GM19239 (cell line): Measurements from ENCODE around the gene PCNX1.
"Not testable (repeated sequence)": the region's sequence is repeated elsewhere in the genome, so short reads cannot be mapped to it uniquely, and the experiment has no call there.

Source experiments
- DNase-seq: peaks from one replicate; pipeline ENCODE4 v3.0.0; 2011; ENCODE audit warnings: low spot score; ENCODE audit not compliant: insufficient read length
- FAIRE-seq: peaks from 2 replicates; lab custom pipeline; 2011; peaks lifted over from hg19 to GRCh38; lab: Jason Lieb, UNC

The PCNX1 gene

DNA sequence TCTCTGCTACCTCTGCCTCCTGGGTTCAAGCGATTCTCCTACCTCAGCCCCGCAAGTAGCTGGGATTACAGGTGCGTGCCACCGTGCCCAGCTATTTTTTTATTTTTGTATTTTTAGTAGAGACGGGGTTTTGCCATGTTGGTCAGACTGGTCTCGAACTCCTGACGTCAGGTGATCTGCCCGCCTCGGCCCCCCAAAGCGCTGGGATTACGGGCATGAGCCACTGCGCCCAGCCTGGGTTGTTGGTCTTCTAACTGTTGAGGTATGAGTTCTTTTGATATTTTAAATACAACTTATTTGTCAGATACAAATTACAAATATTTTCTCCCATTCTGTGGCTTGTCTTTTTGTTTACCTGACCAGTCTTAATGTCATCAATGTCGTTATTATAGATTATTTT is 95.9 kb downstream of the PCNX1 start:
- FAIRE-seq (no peak), DNase-seq (no peak)

DNA sequence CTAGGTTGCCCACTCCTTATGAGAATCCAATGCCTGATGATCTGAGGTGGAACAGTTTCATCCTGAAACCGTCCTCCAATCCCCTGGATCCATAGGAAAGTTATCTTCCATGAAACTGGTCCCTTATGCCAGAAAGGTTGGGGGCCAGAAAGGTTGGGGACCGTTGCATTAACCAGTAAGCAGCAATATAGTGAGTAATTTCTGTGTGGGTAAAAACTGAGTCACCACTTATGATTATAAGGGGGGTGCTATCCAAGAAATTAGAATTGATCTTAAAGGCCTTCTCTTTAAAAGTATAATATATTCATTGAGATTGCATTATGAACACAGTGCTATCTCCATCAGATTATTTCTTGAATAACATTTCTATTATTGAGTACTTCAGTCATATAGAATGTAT is 97.2 kb downstream of the PCNX1 start:
- no peak for DNase-seq

DNA sequence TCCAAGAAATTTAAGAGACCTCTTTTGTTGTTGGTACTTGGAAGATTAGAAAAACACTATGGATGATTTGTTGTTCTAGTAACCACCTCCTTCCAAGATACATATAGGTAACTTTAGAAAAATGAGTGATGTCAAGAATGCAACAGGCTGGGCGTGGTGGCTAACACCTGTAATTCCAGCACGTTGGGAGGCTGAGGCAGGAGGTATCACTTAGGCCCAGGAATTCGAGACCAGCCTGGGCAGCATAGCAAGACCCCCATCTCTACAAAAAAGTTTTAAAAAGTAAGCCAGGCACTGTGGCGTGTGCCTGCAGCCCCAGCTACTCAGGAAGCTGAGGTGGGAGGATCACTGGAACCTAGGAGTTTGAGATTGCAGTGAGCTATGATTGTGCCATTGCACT is 97.8 kb downstream of the PCNX1 start:
- FAIRE-seq: no peak
- no peak for DNase-seq

More for the DNA sequence above, 97.2 kb downstream of the PCNX1 start:
- FAIRE-seq: no peak

DNA sequence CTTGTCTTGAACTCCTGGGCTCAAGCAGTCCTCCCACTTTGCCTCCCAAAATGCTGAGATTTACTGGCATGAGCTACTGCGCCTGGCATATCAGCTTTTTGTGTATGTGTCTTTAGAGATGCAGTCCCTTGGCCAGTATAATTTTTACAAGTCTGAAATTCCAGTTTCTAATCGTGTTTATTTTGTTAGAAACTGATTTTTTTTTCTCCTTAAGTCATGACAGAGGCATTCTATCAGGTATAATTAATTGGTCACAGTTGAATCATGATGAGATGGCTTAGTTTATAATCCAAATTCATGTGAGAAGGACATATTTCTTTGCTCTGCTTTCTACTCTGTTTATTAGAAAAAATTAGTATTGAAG is 98.9 kb downstream of the PCNX1 start:
- DNase-seq (no peak), FAIRE-seq (no peak)

DNA sequence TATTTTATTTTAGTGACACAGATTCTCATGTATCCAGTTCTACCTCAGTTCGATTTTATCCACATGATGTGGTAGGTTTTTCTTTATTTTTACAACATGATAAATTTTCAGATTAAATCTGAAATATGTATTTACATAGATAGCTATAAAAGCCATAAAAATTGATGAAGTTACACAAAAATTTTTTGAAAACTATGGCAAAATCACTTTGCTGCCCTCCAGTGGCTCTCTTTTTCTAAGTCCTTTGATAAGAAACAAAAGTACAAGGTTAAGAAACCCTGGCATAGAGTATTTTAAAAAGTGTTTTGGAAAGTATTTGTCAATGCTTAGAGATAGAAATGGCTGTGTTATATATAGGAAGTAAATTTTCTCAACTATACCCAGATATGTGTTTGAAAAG is 104.2 kb downstream of the PCNX1 start:
- FAIRE-seq: peak; percentile 45

DNA sequence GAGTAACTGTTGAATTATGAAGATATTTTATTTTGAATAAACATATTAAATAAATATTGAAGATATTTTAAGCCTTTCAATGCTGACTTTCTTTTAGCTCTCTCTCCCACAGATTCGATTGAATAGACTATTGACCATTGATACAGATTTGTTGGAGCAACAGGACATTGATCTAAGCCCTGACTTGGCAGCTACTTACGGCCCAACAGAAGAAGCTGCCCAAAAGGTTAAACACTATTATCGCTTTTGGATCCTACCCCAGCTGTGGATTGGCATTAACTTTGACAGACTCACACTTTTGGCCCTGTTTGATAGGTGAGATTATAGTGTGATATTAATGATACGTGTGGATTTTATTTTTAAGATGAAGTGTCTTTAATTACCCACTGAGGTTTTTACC is 105.6 kb downstream of the PCNX1 start:
- FAIRE-seq (no peak), DNase-seq (no peak)

More for the DNA sequence above, 104.2 kb downstream of the PCNX1 start:
- DNase-seq: no peak

DNA sequence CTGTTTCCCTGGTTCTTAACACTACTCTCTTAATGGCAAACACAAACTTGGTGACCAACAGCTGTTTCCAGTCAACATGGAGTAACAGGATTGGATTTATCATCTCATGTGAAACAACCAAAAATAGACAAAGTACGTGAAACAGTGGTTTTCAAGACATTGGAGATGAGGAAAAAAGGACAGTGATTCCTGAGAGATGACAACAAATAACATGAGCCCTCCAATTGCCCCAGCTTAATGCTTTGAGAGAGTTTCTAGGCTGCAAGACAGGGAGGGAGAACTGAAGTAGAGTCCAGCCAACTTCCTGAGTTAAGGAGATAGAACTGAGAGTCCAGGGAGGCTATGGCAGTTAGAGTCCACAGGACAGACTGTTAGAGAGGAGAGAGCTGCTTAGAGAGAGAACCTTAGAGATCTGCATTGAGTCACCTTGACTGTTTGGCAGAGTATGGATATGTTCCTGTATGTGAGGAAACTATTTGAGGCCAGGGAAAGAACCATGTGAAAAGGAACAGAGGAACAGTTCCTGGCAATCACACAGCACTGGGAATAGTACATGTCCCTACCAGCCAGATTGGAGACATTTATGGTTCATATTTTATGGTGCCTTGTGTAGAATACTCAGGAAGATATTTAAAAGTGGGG is 106.4 kb downstream of the PCNX1 start:
- DNase-seq (no peak), FAIRE-seq (peak; percentile 45)

DNA sequence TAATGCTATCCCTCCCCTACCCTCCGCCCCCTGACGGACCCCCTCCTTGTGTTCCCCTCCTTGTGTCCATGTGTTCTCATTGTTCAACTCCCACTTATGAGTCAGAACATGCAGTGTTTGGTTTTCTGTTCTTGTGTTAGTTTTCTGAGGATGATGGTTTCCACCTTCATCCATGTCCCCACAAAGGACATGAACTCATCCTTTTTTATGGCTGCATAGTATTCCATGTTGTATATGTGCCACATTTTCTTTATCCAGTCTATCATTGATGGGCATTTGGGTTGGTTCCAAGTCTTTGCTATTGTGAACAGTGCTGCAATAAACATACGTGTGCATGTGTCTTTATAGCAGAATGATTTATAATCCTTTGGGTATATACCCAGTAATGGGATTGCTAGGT is 112.7 kb downstream of the PCNX1 start:
- not testable (repeated sequence) for DNase-seq, FAIRE-seq

DNA sequence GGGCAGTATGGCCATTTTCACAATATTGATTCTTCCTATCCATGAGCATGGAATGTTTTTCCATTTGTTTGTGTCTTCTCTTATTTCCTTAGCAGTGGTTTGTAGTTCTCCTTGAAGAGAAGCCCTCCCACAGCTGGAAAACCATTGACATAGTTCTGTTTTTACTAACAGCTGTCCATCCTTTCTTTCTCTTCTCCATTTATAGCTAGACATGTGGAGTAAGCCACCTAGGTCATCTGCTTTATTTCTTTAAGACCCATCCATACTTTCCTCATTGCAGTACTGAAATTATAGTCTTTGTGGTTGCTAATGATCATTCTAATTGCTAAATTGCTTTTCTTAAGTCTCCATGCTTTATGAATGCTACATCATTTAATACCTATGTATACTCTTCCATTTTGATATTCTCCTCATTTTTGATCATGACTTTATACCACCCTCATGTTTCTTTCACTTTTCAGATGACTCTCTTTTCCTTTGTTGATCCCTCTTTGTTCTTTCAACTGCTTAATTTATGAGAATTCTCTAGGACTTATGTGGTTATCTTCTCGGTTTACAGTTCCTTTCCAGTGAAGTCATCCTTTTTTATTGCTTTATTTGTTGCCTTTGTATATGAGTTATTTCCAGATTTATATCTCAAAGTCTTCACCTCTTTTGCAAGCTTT is 114.2 kb downstream of the PCNX1 start:
- FAIRE-seq: peak; percentile 39

DNA sequence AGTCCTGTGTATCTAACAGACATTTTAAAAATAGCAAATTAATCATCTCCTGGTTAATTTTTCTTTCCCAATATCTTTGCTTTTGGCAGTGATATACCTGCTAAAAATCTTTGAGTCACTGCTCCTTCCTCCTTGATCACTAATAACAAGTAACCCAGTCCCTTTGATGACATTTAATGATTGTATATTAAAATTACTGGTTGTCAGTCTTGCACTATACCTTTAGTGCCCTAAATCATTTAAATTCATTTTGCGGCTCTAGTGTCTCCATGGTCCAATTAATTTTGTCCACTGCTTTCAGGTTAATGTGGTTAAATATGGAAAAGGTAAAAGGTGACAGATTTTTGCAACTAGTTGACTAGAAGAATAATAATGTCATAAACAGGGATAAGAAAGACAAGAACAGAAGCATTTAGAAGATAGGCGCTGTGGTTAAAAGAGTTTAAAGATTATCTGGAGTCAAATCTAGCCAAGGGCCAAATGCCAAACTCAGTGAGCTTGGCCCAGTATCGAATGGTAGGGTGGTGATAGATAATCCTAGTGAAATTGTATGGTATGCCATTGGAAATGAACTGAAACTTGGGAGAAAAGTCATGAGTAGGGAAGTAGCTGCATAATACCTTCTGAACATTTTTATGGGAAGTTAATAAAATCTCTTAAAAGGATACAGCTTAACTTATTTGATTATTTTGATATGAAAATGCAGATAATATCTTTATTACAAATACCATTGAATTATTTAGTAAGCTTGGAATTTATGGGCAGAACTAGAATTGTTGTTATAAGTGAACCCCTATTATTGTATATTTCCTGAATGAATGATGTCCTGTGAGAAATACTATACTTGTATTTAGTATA is 115.0 kb downstream of the PCNX1 start:
- FAIRE-seq: peak; percentile 53

More for the DNA sequence above, 114.2 kb downstream of the PCNX1 start:
- no peak for DNase-seq

DNA sequence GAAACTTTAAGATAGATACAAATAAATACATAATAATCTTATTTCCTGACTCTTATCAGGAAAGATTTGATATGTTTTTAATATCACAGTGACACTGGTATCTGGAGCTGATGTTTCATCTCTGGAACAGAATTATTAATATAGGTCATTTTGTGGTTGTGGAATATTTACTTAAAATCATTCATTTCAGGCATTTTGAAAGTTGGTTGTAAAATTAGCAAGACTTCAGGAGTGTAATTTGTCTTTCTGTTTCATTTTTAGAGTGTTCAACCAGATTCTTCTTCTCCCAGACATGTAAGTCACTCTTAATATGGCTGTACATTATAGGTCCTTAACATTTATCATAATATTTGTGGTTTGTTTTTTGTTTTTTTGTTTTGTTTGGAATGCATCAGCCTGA is 115.7 kb downstream of the PCNX1 start:
- DNase-seq: no peak
- FAIRE-seq: peak; percentile 45

More for the DNA sequence above, 115.0 kb downstream of the PCNX1 start:
- no peak for DNase-seq

DNA sequence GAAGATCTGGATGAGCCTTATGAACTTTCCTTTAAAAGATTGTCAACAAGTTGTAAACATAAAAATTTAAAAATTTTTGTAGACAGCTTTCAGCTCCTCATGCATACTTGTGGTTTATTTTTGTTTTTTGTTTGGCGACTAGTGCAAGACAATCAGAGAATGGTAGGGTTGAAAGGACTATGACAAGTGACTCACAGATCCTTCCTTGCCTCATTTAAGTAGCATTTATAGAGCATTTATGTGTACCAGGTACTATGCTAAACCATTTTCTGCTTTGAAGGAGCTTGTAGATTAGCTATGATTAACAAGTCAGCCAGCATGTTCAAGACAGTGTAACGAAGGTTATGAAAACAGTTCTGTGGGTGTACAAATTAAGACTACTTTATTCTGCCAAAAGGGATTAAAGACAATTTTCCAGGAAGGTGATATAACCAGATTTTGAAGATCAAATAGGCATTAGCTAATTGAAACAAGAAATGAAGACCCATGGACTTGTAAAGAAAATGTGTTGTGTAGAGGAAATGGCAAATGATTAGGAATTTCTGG is 122.0 kb downstream of the PCNX1 start:
- no peak for DNase-seq
- FAIRE-seq: peak; percentile 66

DNA sequence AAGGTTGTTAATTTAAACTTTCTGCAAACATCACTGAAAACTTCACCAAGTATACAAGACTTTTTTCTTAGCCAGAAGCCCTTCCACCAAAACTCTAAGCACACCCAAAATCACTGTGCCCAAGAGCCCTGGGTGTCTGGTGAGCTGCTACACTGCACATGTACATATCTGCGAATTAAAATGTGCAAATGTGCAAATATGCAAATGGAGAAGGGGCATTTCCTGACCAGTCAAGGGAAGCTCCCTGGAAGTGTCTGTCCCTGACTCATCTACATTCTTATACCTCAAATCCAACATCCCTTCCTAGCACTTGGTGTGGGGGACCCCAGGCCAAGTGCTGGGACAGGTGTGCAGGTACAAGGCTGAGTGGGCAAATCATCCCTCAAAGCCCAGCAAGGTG is 123.7 kb downstream of the PCNX1 start:
- no peak for DNase-seq
- no peak for FAIRE-seq

DNA sequence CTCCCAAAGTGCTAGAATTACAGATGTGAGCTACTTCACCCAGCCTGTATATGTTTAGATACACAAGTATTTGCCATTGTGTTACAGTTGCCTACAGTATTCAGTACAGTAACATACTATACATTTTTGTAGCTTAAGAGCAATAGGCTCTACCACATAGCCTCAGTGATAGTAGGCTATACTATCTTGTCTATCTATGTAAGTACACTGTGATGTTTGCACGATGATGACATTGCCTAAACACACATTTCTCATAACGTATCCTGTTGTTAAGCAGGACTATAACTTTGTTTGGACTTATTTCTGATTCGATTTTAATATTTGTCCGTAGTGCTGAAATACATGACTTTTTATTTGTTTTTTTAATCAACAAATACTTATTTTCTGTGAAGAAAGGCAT is 129.2 kb downstream of the PCNX1 start:
- DNase-seq (no peak), FAIRE-seq (peak; percentile 23)

DNA sequence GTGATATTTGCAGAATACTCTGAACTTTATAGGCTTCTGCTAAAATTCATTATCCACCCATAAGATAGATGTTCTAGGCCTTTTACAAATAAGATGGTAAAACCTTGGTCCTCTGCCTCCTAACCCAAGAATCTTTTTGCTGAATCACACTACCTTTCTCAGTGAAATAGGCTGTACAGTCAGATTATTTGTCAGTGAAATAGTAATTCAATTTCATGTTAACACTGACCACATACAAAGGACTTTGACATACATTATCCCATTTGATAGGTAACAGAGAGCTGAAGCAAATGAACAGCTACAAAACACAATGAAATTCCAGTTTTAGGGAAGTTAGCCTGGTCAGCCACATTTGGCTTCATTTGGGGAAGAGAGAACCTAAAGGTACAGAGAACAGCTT is 141.1 kb downstream of the PCNX1 start:
- FAIRE-seq (no peak), DNase-seq (no peak)

DNA sequence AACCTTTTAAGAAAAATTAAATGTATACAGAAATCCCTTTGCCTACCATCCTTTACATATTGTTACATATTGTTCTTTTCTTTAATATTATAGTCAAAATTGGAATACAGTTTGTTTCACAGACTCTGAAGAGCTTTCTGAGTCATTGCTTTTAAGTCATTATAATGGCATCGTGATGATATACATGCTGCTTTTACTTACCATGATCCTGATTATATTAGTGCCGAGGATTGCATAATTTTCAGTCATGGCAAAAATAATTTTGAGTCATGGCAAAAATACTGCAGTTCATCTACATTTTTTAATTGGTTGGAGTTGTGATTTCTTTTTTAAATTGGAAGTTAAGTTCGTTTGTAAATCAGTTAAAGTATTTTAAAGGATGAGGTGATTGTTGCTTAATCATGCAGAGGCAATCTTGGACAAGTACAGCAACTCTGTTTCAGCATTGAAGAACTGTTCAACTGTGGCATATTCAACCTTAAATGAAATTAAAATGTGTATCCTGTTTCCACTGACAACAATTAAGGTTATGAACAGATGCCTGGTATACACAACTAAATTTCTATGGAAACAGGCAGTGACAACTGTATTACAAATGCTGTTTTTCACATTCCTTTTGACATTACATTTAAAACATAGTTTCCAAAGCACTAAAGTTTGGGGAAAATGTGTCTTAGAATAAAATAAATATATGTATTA is 142.3 kb downstream of the PCNX1 start:
- DNase-seq (no peak), FAIRE-seq (no peak)

DNA sequence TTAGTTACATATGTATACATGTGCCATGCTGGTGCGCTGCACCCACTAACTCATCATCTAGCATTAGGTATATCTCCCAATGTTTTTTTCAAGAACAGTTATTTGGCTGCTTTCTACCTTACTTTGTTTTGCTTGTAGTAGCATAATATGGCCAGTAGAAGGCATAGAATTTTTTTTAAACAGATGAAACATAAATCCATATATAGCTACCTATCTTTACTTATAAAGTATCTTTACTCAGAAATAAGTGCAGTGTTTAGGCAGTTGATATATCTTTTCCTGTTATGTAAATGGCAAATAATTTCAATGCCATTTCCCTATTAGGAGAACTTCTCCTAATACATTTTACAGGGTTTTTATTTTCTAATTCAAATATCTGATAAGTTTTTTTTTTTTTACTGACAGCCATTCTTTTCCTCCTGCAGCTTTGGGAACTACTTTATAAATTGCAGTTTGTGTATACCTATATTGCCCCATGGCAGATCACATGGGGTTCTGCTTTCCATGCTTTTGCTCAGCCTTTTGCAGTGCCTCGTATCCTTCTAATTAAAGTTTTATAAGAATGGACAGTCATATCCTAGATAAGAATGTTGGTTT is 143.1 kb downstream of the PCNX1 start:
- FAIRE-seq (peak; percentile 4), DNase-seq (no peak)

DNA sequence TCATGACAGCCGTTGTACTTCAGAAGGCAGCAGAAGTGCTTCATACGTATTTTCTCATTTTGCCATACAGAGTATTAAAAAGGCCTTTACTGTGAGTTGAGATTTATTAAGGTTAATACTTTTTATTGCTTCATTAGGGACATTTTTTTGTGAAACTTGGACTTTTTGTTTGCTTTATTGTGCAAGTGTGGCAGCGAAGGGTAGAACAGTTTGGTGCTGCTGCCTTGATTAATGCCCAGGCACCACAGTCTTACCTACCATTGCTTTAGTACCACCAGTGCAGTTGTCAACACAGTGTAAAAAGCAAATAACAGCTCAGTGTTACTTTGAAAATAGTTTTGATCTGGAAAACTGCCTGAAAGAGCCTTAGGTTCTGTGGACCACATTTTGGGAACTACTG is 147.4 kb downstream of the PCNX1 start:
- FAIRE-seq: peak; percentile 28

DNA sequence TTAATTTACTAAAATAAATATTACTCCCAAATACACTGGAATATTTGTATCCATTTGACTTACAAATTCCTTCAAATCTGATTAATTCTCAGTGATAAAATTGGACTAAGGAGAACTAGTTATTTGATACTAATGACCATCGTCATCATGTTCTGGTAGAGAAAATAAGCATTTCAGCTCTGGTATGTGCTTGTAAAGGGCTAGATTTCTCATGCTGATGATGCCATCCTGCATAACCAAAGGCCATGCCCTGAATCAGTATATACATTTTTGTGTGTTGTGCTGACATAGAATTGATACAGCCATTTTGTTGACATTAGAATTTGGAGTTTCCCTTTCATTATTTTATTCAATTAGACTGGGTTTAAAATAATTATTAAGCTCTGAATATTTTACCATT is 148.9 kb downstream of the PCNX1 start:
- FAIRE-seq: no peak
- DNase-seq: no peak

More for the DNA sequence above, 147.4 kb downstream of the PCNX1 start:
- DNase-seq: no peak

DNA sequence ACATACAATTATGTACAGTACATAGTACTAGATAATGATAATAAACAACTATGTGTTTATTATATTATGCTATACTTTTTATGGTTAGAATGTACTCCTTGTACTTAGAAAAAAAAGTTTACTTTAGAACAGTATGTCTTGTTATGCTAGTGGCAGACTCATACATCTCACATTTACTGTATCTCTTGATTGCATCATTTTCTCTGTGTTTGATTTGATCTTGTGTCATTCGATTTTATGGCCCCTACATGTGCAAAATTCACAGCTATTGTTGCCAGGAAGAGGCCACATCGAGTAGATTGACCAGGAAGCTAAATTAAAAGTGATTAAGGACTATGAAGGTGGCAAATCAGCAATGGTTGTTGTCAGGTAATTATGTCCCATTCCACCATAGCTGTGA is 153.0 kb downstream of the PCNX1 start:
- DNase-seq (no peak), FAIRE-seq (no peak)
